ENCODE measurements around the gene RABGAP1L.
A peak's percentile ranks its signal among the peaks of the same experiment; 100 is the strongest.

The RABGAP1L gene

GRCh38 chr1:174656409-174657059, 497.2 kb downstream of the RABGAP1L start:
- TF ChIP-seq CTCF (IDR thresholded peaks at IDR 0.05; ENCODE audit: insufficient read depth, missing control alignments) = no peak
- FAIRE-seq (no peak), DNase-seq (ENCODE audit: insufficient read length, low spot score) (no peak)

GRCh38 chr1:174657411-174657810, 498.1 kb downstream of the RABGAP1L start:
- no peak for FAIRE-seq
- no peak for TF ChIP-seq CTCF (IDR thresholded peaks at IDR 0.05; ENCODE audit: insufficient read depth, missing control alignments)
- no peak for DNase-seq (ENCODE audit: insufficient read length, low spot score)

- no peak for TF ChIP-seq CTCF (IDR thresholded peaks at IDR 0.05; ENCODE audit: insufficient read depth, missing control alignments)
- DNase-seq (ENCODE audit: insufficient read length, low spot score) (no peak), FAIRE-seq (no peak)
These were observed 498.6 kb downstream of the RABGAP1L start for GRCh38 chr1:174657893-174658292.

GRCh38 chr1:174659823-174660222, 500.5 kb downstream of the RABGAP1L start:
- no peak for TF ChIP-seq CTCF (IDR thresholded peaks at IDR 0.05; ENCODE audit: insufficient read depth, missing control alignments)
- DNase-seq (ENCODE audit: insufficient read length, low spot score) (no peak), FAIRE-seq (peak; percentile 53)

GRCh38 chr1:174660476-174660875, 501.2 kb downstream of the RABGAP1L start:
- no peak for DNase-seq (ENCODE audit: insufficient read length, low spot score)
- FAIRE-seq = no peak
- no peak for TF ChIP-seq CTCF (IDR thresholded peaks at IDR 0.05; ENCODE audit: insufficient read depth, missing control alignments)

- no peak for TF ChIP-seq CTCF (IDR thresholded peaks at IDR 0.05; ENCODE audit: insufficient read depth, missing control alignments)
- FAIRE-seq (peak; percentile 41), DNase-seq (ENCODE audit: insufficient read length, low spot score) (no peak)
These were observed 504.0 kb downstream of the RABGAP1L start for GRCh38 chr1:174663358-174663757.

GRCh38 chr1:174666248-174666647, 506.9 kb downstream of the RABGAP1L start:
- TF ChIP-seq CTCF (IDR thresholded peaks at IDR 0.05; ENCODE audit: insufficient read depth, missing control alignments) = no peak
- DNase-seq (ENCODE audit: insufficient read length, low spot score) = no peak
- no peak for FAIRE-seq
